Limb (tissue), 2 donors: ENCODE data around the gene HSPB8.

Experiments used
- DNase-seq, 2 donors: peaks; one replicate each; pipeline ENCODE4 v3.0.0-alpha.2; 2016; ENCODE audit errors: extremely low spot score in 2 of 2

Gene HSPB8

DNA sequence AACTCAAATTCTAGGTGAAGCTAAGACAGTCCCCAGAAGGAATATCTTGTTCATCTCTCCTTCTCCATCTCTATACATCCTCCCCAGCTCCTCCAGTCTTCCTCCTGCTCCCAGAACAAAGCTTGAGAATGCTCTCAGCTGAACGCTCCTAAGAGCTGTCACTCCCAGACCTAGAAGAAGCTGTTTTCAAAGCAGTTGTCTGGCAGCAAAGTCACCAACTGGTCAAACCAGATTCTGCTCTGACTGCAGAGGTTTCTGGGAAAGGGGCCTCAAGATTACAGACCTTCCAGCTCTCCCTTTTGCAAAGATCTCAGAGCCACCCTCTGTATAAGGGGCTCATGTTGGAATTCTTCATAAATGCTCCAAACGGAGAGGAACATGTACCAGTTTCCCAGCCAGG is 9.6 kb upstream of the HSPB8 start:
- no peak for DNase-seq

DNA sequence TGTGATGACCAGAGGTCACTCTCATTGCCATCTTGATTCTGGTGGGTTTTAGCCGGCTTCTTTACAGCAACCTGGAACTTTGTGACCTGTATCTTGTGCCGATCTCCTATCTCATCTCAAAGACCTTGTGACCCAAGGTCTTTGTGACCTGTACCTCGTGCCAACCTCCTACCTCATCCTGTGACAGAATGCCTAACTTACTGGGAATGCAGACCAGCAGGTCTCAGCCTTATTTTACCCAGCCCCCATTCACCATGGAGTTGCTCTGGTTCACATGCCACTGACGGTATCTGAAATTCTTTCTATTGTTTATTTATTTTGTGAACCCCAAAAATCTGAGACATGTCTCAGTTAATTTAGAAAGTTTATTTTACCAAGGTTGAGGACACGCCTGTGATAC is 7.4 kb upstream of the HSPB8 start:
- no peak for DNase-seq

DNA sequence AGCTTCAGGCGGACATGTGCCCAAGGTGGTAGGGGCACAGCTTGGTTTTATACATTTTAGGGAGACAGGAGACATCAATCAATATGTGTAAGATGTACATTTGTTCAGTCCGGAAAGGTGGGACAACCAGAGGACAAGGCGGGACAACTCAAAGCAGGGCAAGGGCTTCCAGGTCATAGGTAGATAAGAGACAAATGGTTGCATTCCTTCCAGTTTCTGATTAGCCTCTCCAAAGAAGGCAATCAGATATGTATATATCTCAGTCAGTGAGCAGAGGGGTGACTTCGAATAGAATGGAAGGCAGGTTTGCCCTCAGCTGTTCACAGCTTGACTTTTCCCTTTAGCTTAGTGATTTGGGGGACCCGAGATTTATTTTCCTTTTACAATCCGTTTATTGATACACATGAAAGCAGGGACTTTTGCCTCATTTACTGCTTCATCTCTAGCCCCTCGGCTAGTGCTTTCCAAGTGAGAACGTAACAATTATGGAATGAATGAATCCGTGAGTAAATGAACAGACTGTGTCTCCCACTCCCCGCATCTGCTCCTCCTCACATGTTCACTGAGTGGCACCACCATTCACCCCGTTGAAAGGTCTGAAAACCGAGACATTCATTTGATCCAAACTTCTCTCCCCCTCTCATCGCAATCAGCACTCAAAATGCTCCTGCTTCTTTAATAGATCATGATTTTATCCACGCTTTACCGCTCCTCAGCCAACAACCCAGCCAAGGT is 6.9 kb upstream of the HSPB8 start:
- no peak for DNase-seq

DNA sequence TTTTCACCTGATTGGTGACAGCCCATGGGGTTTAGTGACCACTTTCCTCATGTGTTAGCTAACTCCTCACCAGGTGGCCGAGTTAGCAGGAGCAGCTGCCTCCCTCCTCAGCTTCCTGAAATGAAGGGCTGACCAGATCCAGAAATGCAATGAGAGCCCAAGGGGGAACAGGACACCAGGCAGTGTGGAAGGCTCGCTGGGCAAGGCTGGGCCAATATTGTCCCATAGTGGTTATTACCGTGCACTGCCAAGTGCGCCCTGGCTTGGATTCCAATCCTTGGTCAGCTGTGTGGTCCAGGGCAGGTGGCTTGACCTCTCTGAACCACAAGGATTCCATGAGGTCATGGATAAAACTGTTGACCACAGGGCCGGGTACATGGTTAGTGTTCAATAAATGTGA is 3.6 kb upstream of the HSPB8 start:
- DNase-seq = no peak

DNA sequence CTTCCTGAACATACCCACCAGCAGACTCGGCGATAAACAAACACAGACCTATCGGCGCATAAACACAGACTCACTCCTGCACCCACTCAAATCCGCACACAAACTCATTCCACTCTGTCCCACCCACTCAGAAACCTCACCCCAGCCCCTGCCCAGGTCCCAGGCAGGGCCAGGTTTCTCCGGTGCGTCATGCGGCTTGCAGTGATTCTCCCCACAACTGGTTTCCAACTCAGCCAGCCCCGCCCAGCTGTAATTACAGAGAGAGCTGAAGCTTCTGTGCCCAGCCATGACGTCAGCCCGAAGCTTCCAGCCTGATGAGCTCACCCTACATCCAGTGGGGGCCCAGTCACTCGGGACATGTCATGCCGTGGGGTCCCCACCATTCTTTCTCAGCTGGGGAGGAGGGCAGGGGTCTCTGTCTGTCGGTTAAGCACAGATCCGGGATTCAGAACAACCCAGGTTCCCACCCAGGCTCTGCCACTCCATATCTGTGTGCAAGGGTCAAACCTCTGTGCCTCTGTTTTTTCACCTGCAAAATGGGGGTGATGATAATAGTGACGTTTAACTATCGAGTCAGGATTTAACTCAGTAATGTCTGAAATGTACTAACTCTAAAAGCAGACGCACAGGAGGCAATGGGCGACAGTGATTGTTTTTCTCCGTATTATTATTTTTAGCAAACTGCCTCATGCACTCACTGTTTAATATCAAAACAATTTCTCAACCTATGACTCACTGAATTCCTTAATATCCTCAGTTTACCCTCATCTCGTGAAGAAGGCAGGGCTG is 2.3 kb upstream of the HSPB8 start:
- peak; percentile 75 to 80 for DNase-seq

DNA sequence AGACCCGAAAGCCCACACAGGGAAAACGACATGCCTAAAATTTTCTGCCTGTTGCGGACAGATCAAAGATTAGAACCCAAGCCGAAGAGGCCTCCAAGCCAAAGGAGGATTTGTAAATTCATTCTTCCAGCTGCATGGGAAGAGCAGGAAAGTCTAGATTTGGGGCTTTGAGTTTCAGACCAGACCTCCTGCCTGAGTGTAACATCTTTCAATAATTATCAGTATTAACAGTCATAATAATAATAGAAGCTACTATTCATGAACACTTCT is 1.7 kb upstream of the HSPB8 start:
- DNase-seq = no peak

DNA sequence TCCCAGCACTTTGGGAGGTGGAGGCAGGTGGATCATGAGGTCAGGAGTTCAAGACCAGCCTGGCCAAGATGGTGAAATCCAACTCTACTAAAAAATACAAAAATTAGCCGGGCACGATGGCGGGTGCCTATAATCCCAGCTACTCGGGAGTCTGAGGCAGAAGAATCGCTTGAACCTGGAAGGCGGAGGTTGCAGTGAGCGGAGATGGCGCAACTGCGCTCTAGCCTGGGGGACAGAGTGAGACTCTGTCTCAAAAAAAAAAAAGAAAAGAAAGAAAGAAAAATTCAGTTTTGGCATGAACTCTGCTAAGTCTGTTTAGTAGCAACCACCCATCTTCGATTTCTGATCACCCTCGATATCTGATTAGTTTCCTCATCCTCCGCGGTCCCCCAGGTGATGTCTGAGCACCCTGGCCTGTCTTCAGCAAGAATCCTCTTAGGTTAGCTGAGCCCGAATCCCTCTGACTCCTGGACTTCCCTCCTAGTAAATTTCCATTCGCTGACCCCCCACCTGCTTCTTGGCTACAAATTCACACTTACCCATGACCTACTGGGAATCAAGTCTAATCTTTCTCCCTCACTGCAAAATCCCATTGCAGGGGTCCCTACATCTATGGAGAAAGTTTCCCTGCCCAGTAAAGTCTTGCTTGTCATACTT is 879 bp upstream of the HSPB8 start:
- no peak for DNase-seq

DNA sequence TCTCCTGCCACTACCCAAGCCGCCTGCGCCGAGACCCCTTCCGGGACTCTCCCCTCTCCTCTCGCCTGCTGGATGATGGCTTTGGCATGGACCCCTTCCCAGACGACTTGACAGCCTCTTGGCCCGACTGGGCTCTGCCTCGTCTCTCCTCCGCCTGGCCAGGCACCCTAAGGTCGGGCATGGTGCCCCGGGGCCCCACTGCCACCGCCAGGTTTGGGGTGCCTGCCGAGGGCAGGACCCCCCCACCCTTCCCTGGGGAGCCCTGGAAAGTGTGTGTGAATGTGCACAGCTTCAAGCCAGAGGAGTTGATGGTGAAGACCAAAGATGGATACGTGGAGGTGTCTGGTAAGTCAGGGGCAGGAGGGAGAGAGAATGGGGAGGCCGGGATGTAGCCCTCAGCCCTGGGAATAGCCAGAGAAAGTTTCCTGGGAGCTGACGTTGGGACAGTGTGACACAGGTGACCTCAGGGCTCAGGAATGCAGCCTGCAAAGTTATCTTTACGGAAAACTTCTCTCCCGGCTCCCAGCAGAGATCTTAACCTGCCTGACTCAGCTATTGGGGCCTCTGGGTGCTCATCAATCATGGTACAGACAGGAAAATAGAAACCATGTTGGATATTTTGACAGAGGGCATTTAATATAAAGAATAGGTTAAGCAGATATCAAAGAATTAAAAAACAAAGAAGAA is 747 bp downstream of the HSPB8 start:
- DNase-seq = peak in 1 of 2 donors; percentile 40

DNA sequence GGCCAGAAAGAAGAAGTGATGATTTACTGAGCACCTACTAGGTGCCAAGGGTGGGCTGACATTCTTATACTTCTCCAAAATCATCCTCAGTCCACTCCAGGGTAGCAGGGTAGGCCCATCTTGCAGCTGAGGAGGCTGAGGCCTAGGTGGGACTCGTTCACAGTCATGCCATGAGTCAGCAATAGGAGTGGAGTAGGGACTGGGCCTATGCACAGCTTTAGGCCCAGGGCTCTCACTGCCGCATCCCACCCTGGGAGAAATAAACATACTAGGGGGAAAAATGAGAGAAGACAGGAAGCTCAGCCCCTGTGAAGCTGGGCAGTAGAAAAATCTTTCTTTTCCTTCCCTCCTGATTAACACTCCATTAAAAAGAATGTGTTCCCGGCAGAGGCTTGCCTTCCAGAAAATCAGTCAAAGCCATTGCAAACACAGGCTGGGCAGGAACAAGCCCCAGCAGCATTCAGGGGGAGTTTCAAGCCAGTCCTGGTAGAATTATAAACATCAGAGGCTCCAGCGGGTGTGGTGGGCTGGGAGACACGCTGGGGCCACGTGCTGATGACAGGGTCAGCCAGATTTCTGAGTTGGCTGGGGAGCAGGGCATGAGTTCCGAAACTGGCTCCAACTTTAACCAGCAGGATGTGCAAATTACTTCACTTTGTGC is 1.8 kb downstream of the HSPB8 start:
- DNase-seq = no peak

DNA sequence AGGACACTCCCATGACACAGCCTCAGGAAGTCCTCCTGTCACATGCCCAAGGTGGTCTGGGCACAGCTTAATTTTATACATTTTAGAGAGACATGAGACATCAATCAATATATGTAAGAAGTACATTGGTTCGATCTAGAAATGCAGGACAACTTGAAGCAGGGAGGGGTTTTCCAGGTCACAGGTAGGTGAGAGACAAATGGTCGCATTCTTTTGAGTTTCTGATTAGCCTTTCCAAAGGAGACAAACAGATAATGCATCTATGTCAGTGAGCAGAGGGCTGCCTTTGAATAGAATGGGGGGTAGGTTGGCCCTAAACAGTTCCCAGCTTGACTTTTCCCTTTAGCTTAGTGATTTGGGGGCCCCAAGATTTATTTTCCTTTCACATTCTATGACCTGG is 2.5 kb downstream of the HSPB8 start:
- no peak for DNase-seq

DNA sequence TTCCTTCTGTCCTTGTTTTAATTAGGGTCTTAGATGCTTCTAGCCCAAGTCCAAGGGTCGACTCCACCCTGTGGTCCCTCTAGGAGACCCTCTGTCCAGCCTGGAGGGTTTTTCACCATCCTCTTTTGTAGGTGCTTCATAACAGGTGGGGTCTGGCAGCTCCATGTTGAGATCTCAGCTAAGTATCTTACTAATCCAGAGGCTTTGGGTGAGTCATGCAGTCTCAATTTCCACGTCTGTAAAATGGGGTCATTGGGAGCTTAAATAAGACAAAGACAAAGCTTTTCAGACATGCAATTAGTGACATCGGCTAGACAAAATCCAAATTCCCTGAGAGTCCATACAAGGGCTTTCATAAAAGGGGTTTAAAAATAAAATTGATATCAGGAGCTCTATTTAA is 3.2 kb downstream of the HSPB8 start:
- no peak for DNase-seq

DNA sequence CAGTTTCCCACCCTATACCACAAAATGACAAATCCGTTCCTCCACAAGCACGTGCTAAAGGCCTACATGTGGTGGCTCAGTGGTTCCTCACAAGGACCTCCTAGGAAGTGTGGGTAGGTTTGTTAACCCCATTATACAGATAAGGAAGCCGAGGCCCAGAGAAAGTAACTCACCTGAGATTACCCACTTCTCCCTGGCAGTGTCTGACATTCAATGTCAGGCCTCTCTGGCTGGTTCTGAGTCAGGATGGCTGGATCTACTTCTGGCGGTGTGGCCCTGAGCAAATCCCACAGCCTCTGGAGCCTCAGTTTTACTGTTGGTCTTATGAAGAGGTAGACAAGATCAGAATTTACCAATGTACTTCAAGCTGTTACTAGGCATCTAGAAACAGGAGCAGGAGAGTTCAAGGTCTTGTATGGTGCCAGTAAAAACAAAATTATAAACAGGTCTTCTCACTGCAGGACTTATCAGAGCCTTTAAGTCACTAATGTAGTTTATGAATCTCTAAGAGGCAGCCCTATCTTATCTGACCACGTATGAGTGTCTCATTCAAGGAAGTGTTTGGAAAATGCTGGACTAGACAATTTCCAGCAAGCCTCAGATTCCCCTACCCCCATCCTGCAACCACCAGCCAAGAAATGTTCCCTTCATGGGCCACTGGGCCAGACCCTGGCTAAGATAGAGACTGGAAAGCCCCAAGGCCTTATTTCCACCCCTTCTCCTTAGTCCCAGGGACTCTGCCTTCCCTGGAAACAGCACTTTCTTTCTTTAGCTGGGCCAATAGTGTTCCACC is 4.2 kb downstream of the HSPB8 start:
- DNase-seq = no peak

DNA sequence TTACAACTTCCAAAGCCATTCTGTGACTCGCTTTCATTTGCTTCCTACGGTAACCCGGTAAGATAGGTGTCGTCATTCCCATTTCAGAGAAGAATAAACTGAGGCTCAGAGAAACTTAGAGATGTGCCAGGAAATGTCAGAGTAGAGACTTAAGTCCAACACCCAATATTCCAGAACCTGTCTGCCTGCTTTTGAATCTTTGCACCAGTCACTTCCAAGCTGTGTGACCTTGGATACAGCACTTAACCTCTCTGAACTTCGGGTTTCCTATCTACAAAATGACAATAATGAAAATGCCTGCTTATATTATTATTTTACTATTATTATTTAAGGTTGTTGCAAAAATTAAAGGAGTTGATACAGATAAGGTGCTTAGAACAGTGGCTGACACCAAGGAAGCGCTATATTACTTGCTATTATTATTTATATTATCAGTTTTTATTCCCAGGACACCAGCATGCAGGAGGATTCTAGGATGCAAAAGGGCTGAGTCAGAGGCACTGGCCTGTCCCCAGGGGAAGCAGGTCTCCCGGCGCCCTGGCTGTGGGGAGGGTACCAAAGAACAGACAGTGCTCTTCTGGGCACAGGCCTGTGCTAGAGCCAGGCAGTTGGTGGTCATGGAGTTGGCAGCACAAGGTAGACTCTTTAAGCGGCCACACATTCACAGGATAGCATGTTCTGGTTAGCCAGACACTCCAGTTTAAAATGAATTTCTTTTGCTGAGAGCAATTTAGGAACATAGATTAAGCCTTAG is 5.4 kb downstream of the HSPB8 start:
- no peak for DNase-seq

DNA sequence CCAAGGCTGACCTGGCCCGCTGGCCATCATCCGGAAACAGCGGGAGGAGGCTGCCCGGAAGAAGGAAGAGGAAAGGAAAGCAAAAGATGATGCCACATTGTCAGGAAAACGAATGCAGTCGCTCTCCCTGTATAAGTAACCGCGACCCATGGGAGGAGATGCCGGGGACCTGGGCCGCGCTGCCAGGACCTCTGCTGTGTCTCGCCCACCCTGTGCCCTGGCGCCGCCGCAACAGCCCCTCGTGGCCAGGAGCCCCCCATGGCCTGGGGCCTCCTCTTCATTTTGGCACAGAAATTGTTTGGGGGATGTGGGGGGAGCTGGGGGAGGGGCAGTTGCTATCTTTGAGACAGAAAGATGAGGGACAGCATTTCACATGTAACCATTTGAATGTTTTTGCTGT is 16.5 kb downstream of the HSPB8 start:
- no peak for DNase-seq

DNA sequence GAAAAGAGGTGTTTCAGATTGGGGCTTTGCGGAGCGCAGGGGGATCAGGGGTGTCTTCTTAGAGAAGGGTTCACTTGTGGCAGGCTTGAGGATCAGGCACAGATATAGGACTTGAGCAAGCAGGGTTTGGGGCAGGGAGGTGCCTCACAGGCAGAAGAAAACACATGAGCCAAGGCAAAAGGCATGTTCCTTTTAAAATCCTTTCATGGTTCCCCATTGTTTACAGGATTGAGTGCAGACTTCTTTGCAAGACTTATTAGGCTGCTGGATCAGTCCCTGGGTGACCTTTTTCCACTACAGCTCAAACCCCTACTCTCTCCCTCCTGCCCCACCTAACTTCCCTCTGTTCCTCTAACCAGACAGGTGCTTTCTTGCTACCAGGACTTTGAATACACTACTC is 19.7 kb downstream of the HSPB8 start:
- no peak for DNase-seq

DNA sequence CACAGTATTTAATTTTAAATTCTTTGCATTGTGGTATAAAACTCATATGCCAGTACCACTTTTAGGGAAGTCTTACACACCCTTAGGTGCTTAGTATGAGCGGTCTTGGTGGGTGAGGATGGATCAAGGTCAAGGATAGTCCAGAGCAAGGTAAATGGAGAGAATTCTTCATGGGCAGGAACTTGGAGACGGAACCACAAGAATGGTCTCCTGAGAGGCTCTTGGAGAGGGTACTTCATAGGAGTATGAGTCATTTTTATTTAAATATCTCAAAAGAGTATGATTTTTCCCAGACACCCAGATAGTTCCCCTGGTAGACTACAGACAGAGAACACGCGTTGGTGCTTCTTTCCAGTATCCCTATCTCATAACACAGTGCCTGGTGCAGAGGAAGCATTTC is 21.9 kb downstream of the HSPB8 start:
- DNase-seq = no peak

DNA sequence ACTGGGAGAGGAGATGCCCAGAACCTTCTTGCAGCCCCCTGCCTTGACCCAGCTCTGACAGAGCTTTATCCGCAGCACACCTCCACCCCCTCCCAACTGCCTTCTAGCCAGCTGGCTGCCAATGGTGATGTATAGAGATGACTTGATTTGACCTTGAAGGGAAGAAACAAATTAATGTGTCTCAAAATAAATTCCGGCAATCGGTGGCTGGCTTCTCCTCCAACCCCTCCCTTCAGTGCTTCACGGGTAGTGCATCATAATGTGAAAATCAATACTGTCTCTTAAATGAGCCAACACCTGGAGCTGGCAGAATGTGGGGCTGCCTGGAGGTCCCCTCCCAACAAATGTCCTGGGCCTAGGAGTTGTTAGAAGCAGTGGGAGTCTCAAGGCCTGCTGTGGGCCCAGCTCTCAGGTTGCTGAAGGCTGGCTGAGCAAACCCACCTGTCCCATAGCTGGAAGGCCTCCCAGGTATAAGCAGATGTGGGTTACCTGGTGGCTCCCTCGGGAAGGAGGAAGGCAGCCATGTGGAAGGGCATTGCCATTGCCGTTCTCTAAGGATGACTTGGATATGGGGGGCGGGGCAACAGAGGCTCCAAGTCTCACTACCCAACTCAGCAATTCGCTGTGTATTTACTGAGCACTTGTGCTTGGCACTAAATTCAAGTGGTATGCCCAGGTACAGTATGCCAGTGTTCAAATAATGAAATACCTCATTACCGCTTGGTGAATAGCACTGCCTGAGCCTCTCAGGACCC is 23.2 kb downstream of the HSPB8 start:
- DNase-seq = no peak

DNA sequence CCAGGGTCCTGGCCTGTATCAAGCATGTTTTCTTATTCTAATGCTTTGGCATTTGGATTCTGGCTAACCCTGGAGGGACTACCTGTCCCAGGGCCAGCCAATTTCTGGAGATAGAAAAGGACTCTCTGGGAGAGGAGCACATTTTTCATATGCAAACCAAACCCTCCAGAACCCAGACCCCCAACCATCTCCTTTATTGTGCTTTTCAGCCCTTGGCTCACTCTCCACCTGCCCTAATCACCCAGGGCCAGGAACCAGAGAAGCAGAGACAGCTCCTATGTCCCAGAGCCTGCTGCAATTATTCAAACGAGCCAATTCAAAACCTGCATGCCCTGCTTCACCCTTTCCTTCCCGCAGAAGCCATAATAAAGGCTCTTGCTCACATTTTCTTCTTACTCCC is 23.8 kb downstream of the HSPB8 start:
- DNase-seq = no peak

DNA sequence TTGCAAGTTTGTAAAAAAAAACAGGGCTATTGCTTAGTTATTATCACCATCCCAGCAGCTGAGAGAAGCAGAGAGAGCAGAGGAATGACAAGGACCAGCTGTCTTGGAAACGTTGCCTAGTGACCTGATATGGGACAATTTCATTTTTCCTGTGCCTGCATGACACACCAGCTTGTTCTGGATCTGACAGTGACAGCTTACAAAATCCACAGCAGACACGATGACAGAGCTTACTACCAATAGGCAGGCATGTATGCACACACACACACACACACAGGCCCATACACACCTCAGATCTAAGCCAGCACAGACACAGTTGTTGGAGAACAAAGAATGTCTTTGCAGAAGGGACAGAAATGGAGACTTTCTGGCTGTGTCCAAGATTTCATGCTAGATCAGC is 25.4 kb downstream of the HSPB8 start:
- peak; percentile 39 to 66 for DNase-seq
